ENCODE measurements around the gene PTPN9. TPM values are rescaled to one million over a fixed set of nuclear protein-coding genes. Genes with fewer than 3 reads are reported as not detected.
A peak's percentile ranks its signal among the peaks of the same experiment; 100 is the strongest.

PTPN9 gene
- total RNA-seq, 1 donor from 2014 or later, result 33.2 TPM

DNA sequence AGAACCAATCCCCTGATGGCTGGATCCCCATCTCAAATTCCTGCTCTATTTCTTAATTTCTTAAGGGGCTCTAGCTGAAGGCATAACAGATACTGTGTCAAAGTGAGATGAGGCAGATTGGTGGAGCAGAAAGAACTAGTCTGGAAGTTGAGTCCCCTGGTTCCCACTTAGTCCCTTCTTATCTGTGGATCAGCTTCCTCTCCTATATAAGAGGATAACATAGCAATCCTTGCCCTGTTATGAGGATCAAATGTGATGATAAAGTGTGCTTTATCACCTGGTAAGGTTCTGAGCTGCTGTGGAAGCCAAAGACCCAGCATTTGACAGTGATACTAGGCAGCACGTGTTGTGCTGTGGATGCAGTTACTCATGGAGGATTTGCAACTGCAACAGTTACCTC lies 119.5 kb downstream of the PTPN9 start:
- DNase-seq (ENCODE audit: low spot score), result no peak
- H3K27me3 Mint-ChIP-seq (ENCODE audit: low read depth), result no peaks in the 10 kb centered on the region
- peaks cover 35% of the 10 kb centered on the region for H3K4me1 Mint-ChIP-seq (ENCODE audit: low read depth)
- H3K27ac Mint-ChIP-seq (ENCODE audit: unreplicated experiment), result no peak overlapping the region
- TF ChIP-seq, protein P1, sequence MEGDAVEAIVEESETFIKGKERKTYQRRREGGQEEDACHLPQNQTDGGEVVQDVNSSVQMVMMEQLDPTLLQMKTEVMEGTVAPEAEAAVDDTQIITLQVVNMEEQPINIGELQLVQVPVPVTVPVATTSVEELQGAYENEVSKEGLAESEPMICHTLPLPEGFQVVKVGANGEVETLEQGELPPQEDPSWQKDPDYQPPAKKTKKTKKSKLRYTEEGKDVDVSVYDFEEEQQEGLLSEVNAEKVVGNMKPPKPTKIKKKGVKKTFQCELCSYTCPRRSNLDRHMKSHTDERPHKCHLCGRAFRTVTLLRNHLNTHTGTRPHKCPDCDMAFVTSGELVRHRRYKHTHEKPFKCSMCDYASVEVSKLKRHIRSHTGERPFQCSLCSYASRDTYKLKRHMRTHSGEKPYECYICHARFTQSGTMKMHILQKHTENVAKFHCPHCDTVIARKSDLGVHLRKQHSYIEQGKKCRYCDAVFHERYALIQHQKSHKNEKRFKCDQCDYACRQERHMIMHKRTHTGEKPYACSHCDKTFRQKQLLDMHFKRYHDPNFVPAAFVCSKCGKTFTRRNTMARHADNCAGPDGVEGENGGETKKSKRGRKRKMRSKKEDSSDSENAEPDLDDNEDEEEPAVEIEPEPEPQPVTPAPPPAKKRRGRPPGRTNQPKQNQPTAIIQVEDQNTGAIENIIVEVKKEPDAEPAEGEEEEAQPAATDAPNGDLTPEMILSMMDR (IDR thresholded peaks at IDR 0.05), result no peak
- no peaks in the 10 kb centered on the region for H3K36me3 Mint-ChIP-seq (ENCODE audit: low read depth)
- H3K9me3 Mint-ChIP-seq (ENCODE audit: low read depth), result no peaks in the 10 kb centered on the region
- H3K4me3 Mint-ChIP-seq (ENCODE audit: unreplicated experiment), result no peak overlapping the region

DNA sequence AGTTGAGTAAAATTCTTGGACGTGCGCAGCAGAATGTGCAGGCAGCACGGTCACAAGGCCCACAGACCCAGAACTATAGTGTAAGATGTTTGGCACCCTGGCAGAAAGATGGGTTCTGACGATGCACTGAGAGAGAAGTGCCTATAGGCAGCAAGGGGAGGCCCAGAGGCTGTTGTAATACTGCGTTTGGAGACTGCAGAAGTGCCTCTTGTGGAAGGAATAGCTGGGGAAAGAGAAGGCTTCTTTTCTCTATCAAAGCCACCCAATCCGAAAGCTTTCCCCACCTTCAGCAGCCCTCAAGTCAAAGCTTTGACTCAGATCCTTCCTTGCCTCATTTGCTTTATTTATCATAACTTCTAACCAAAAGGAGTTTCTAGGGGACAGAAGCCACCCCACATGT lies 122.4 kb downstream of the PTPN9 start:
- Mint-ChIP-seq H3K27ac (ENCODE audit: unreplicated experiment) (peak overlapping the region; percentile 96), H3K9me3 (ENCODE audit: low read depth) (no peaks in the 10 kb centered on the region), H3K4me3 (ENCODE audit: unreplicated experiment) (peak overlapping the region; percentile 77), H3K27me3 (ENCODE audit: low read depth) (no peaks in the 10 kb centered on the region), H3K4me1 (ENCODE audit: low read depth) (peaks cover 36% of the 10 kb centered on the region), H3K36me3 (ENCODE audit: low read depth) (no peaks in the 10 kb centered on the region)
- DNase-seq (ENCODE audit: low spot score), result no peak
- TF ChIP-seq, protein P1 (IDR thresholded peaks at IDR 0.05), result no peak

DNA sequence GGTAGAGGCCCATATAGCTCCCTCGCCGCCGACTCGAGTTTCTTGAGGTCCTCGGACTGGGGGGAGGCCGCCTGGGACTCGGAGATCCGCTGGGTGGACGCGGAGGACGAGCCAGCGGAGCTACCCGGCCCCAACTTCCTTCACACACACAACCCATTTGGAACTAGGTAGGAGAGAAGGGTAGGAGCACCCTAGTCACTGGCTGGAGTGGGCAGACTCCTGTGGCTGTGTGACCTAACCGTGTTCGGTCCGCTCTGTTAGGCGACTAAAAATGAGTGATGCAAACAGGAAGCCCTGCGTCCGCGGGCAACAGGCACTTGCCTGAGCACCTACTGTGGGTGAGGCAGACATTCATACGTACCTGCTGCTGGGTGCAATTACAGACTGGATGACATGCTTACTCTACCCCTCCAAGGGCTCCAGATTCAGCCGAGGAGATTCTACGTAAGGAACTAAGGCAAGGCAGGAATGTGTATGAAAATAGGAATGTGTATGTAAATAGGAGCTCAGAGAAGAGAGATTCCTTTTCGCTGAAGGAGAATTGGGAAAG lies 123.1 kb downstream of the PTPN9 start:
- peak overlapping the region; percentile 96 for H3K27ac Mint-ChIP-seq (ENCODE audit: unreplicated experiment)
- peaks cover 31% of the 10 kb centered on the region for H3K4me1 Mint-ChIP-seq (ENCODE audit: low read depth)
- H3K27me3 Mint-ChIP-seq (ENCODE audit: low read depth), result no peaks in the 10 kb centered on the region
- H3K36me3 Mint-ChIP-seq (ENCODE audit: low read depth), result no peaks in the 10 kb centered on the region
- no peak for DNase-seq (ENCODE audit: low spot score)
- H3K9me3 Mint-ChIP-seq (ENCODE audit: low read depth), result no peaks in the 10 kb centered on the region
- TF ChIP-seq, protein P1 (IDR thresholded peaks at IDR 0.05), result peak; percentile 2
- peak overlapping the region; percentile 77 for H3K4me3 Mint-ChIP-seq (ENCODE audit: unreplicated experiment)

DNA sequence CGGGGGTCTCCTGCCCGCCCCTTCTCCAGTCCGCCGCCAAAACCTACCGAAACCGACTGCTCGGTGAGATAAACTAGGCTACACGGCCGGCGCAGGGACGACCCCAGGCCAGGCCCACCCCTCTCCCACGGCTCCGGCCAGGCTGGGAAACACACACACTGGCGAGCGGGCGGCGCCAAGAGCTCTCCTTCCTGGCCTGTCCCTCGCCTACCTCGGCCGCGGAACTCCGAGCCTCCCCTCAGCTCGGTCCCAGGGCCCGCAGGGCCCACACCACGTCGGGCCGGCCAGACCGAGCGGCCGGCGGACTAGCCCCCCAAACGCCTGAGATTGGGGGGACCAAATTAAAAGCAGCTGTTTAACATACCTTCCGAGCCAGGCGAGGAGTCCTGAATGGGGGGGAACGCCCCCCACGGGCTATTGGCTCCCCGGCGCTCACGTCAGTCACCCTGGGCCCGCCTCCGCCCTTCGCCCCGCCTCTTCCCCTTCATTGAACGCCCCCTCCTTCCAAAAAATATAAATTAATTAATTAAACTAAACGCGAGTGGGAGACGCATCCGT lies 123.6 kb downstream of the PTPN9 start:
- peak overlapping the region; percentile 77 for H3K4me3 Mint-ChIP-seq (ENCODE audit: unreplicated experiment)
- no peaks in the 10 kb centered on the region for H3K36me3 Mint-ChIP-seq (ENCODE audit: low read depth)
- no peaks in the 10 kb centered on the region for H3K9me3 Mint-ChIP-seq (ENCODE audit: low read depth)
- H3K27ac Mint-ChIP-seq (ENCODE audit: unreplicated experiment), result peak overlapping the region; percentile 96
- peak; percentile 93 for DNase-seq (ENCODE audit: low spot score)
- peaks cover 28% of the 10 kb centered on the region for H3K4me1 Mint-ChIP-seq (ENCODE audit: low read depth)
- no peaks in the 10 kb centered on the region for H3K27me3 Mint-ChIP-seq (ENCODE audit: low read depth)
- TF ChIP-seq, protein P1 (IDR thresholded peaks at IDR 0.05), result peak; percentile 10

DNA sequence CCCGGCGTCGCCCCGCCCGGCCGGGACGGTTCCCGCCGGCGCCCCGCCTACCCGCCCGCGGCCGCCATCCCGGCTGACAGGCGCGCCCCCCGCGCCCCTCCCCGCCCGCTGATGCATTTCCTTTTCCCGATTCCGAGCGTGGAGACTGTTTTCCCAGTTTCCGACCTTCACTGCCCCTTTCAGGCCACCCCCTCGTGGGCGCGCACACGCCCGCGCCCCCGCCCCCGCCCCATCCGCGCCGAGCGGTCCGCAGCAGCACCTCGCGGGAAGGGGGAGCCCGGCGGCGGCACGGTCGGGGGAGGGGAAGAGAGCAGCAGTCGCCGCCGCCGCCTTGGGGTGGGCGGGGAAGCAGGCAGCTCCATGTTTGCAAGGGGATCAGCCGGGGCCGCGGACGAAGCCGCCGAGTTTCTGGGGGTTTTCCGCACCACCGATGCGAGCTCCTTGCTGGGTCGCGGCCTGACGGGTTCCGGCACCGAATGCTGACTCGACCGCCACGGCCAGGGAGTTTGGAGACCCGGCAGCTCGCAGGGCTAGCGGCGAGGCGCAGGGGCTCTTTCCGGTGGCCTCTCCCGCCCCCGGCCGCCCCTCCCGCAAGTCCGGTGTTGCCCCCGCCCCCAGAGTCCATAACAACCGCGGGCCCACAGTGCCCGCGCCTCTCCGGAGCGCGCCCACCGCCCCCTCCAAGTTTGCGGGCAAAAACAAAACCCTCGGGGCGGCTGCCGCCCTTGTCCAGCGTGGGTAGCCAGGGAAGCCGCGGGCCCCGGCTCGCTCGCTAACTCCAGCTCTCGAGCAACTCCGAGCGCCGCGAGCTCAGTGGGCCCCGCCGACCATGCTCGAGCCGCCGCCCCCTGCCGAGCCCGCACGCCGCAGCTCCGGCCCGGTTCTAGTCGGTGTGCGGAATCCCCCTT lies 124.4 kb downstream of the PTPN9 start:
- Mint-ChIP-seq H3K27me3 (ENCODE audit: low read depth) (no peaks in the 10 kb centered on the region), H3K4me1 (ENCODE audit: low read depth) (peaks cover 32% of the 10 kb centered on the region), H3K9me3 (ENCODE audit: low read depth) (no peaks in the 10 kb centered on the region), H3K4me3 (ENCODE audit: unreplicated experiment) (peak overlapping the region; percentile 77), H3K27ac (ENCODE audit: unreplicated experiment) (peak overlapping the region; percentile 96), H3K36me3 (ENCODE audit: low read depth) (no peaks in the 10 kb centered on the region)
- DNase-seq (ENCODE audit: low spot score), result peak; percentile 94
- TF ChIP-seq, protein P1 (IDR thresholded peaks at IDR 0.05), result no peak
